ENCODE data around the gene ANO10. TPM values are rescaled to one million over a fixed set of nuclear protein-coding genes. Genes with fewer than 3 reads are reported as not detected.
A peak's percentile ranks its signal among the peaks of the same experiment; 100 is the strongest.

The ANO10 gene
- total RNA-seq, 4 donors from 2014 or later, result 32.8 to 111 (median 54.3) TPM

DNA sequence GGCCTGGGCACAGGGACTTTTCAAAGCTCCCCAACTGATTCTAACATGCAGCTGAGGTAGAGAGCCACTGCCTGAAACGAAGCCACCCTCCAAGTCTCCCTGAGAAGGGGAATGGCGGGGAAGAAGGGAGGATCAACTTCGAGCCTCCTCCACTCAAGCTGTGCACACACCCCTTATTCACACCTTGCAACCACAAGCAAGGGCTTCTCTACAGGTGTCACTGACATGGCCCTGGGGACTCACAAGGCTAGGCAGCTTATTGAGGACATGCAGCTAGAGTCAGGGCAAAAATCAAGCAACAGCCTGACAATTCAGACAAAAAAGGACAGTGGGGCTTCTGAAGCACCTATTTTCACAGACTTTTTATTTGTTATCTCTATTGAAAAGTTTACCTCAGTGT lies 250.3 kb downstream of the ANO10 start:
- DNase-seq, result no peak
- no peaks in the 10 kb centered on the region for H3K36me3 ChIP-seq
- intact Hi-C loops (cut with DNase I; ENCODE audit: low total_unique reads), result no loop called here
- no peak overlapping the region for H3K27ac ChIP-seq
- TF ChIP-seq POLR2A (IDR thresholded peaks at IDR 0.05), result no peak
- TF ChIP-seq, protein P1, sequence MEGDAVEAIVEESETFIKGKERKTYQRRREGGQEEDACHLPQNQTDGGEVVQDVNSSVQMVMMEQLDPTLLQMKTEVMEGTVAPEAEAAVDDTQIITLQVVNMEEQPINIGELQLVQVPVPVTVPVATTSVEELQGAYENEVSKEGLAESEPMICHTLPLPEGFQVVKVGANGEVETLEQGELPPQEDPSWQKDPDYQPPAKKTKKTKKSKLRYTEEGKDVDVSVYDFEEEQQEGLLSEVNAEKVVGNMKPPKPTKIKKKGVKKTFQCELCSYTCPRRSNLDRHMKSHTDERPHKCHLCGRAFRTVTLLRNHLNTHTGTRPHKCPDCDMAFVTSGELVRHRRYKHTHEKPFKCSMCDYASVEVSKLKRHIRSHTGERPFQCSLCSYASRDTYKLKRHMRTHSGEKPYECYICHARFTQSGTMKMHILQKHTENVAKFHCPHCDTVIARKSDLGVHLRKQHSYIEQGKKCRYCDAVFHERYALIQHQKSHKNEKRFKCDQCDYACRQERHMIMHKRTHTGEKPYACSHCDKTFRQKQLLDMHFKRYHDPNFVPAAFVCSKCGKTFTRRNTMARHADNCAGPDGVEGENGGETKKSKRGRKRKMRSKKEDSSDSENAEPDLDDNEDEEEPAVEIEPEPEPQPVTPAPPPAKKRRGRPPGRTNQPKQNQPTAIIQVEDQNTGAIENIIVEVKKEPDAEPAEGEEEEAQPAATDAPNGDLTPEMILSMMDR (IDR thresholded peaks at IDR 0.05), result no peak
- no peaks in the 10 kb centered on the region for H3K9me3 ChIP-seq
- H3K27me3 ChIP-seq, result no peaks in the 10 kb centered on the region
- no peak overlapping the region for H3K4me3 ChIP-seq
- H3K4me1 ChIP-seq, result no peaks in the 10 kb centered on the region

DNA sequence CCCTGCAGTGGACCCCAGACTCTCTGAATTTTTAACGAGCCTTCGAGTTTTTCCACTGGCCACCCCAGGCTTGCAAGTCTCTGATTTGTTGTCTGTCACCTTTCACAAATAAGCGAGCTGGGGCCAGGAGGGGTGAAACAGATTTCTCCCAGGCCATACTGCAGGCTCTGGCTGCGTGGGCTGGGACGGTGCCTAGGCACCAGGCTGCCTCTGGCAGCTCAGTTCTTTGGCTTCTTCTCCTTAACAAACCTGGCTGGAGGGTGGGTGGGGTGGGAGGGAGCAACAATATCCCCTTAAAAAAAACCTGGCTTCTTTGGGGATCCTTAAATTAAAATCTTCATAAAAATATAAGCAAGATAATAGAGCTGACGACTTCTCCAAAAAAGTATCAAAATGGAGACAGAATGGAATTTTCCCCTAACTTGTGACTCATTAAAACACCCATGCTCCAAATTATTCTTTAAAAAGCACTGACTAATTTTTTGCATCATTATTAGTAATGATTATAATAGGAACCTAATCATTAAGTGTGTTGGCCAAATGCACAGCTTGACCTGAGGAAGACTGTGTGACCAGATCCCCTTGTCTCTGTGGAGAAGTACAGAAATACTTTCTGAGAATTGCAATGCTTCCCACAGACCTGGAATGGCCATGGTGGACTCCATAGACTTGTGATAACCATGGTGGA lies 251.4 kb downstream of the ANO10 start:
- DNase-seq, result no peak

DNA sequence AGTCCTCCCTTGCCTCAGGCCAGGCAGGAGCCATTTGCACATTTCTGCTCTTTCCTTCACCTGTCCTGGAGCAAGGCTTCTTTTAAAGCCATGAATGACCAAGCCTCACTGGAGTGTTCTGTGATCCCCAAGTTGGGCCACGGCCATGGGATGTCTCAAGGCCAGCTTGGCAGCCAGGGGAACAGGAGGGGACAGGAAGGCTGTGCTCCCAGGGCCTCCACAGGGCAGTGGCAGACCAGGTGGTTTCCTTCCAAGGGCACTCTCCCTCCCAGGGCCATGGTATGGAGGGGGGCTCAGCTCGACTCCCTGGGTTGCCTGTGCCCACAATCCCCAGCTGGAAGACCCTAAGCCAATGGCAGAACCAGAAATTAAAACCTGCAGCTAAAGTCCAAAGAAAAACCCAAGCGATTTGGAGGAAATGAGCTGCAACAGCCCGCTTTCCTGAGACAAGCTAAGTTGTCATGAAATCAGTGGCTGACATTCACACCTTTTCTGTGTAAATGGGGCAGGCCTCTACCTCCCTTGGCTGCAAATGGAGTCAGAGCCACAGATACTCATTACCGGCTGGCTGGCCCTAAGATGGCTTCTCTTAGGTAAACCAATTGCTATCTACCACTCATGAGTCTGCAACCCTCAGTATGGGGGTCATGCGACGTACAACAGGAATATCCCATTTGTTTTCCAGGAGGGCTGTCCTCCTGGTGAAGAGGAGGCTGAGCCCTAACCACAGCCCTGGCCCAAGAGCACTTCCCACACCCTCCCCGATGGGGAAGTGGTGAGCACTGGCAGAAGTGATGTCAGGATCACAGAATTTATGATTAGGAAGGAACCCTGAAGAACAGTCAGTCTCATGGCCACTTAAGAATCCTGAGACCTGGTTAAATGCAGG lies 252.2 kb downstream of the ANO10 start:
- Histone ChIP-seq H3K27ac (no peak overlapping the region), H3K4me1 (no peaks in the 10 kb centered on the region), H3K4me3 (no peak overlapping the region), H3K36me3 (no peaks in the 10 kb centered on the region), H3K27me3 (no peaks in the 10 kb centered on the region), H3K9me3 (no peaks in the 10 kb centered on the region)
- DNase-seq, result no peak
- TF ChIP-seq POLR2A (IDR thresholded peaks at IDR 0.05), result no peak
- TF ChIP-seq, protein P1 (IDR thresholded peaks at IDR 0.05), result no peak
- intact Hi-C loops (cut with DNase I; ENCODE audit: low total_unique reads), result no loop called here

More for the DNA sequence above, 251.4 kb downstream of the ANO10 start:
- H3K4me3 ChIP-seq, result no peak overlapping the region
- H3K9me3 ChIP-seq, result no peaks in the 10 kb centered on the region
- H3K4me1 ChIP-seq, result no peaks in the 10 kb centered on the region
- no peak for TF ChIP-seq POLR2A (IDR thresholded peaks at IDR 0.05)
- TF ChIP-seq, protein P1 (IDR thresholded peaks at IDR 0.05), result no peak
- no peaks in the 10 kb centered on the region for H3K36me3 ChIP-seq
- intact Hi-C loops (cut with DNase I; ENCODE audit: low total_unique reads), result no loop called here
- H3K27ac ChIP-seq, result no peak overlapping the region
- H3K27me3 ChIP-seq, result no peaks in the 10 kb centered on the region

DNA sequence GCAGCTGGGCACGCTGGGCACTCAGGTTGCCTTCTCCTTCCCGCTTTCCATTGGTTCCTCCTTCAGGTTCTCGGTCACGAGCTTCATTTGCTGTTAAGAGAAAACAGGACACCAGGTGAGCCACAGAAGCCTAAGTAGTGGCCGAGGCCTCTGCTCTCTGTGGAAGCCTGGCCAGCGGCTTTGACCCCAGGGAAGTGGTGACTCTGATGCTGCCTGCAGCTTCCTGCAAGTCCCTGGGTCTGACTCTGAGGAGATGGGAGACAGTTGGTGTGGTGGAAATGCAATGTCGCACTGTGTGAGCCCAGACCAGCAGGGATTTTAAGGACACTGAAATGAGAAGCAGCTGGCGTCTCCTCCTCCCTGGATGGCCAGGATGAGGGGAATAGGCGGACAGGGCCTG lies 254.9 kb downstream of the ANO10 start:
- H3K9me3 ChIP-seq, result no peaks in the 10 kb centered on the region
- DNase-seq, result no peak
- no peaks in the 10 kb centered on the region for H3K4me1 ChIP-seq
- intact Hi-C loops (cut with DNase I; ENCODE audit: low total_unique reads), result no loop called here
- H3K4me3 ChIP-seq, result no peak overlapping the region
- no peaks in the 10 kb centered on the region for H3K27me3 ChIP-seq
- TF ChIP-seq, protein P1 (IDR thresholded peaks at IDR 0.05), result no peak
- TF ChIP-seq POLR2A (IDR thresholded peaks at IDR 0.05), result no peak
- H3K27ac ChIP-seq, result peak overlapping the region in 1 of 2 donors; percentile 37
- no peaks in the 10 kb centered on the region for H3K36me3 ChIP-seq

DNA sequence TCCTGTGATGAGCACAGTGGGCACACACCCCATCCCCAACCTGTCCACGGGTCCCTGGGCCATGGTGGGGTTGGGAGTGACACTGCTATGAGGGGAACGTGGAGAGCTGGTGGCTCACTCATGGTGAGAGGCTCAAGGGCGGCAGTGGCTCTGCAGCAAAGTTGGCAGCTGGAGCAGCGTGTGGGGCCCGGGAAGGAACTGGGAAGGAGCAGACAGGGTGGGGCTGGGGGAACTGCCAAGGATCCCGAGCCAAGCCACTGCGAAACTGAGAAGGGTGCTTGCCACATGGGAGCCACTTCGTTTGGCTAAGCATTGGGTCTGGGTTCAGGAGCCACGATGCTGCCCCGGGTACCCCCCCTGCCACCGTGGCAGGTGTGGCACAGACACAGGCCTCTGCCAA lies 255.3 kb downstream of the ANO10 start:
- Histone ChIP-seq H3K27ac (peak overlapping the region in 1 of 2 donors; percentile 37), H3K27me3 (no peaks in the 10 kb centered on the region), H3K4me1 (no peaks in the 10 kb centered on the region), H3K9me3 (no peaks in the 10 kb centered on the region), H3K4me3 (no peak overlapping the region), H3K36me3 (no peaks in the 10 kb centered on the region)
- DNase-seq, result no peak
- TF ChIP-seq POLR2A (IDR thresholded peaks at IDR 0.05), result no peak
- TF ChIP-seq, protein P1 (IDR thresholded peaks at IDR 0.05), result no peak
- intact Hi-C loops (cut with DNase I; ENCODE audit: low total_unique reads), result no loop called here

Measured in uterus (tissue), 4 donors.